ENCODE measurements around the gene C16orf90.
A peak's percentile ranks its signal among the peaks of the same experiment; 100 is the strongest.

C16orf90 gene

GRCh38 chr16:3467921-3468320 lies 27.4 kb downstream of the C16orf90 start:
- no peak overlapping the region for H3K4me3 ChIP-seq (ENCODE audit: low read depth, low read length)

- no peak overlapping the region for H3K4me3 ChIP-seq (ENCODE audit: low read depth, low read length)
These were observed 28.1 kb downstream of the C16orf90 start for GRCh38 chr16:3467182-3467581.

GRCh38 chr16:3465911-3466584 lies 29.2 kb downstream of the C16orf90 start:
- H3K4me3 ChIP-seq (ENCODE audit: low read depth, low read length) = no peak overlapping the region

- no peak overlapping the region for H3K4me3 ChIP-seq (ENCODE audit: low read depth, low read length)
These were observed 30.0 kb downstream of the C16orf90 start for GRCh38 chr16:3465301-3465700.

GRCh38 chr16:3461151-3461550 lies 34.1 kb downstream of the C16orf90 start:
- no peak overlapping the region for H3K4me3 ChIP-seq (ENCODE audit: low read depth, low read length)

GRCh38 chr16:3460585-3460984 lies 34.7 kb downstream of the C16orf90 start:
- no peak overlapping the region for H3K4me3 ChIP-seq (ENCODE audit: low read depth, low read length)

GRCh38 chr16:3460121-3460520 lies 35.2 kb downstream of the C16orf90 start:
- H3K4me3 ChIP-seq (ENCODE audit: low read depth, low read length) = no peak overlapping the region

GRCh38 chr16:3459401-3460090 lies 35.7 kb downstream of the C16orf90 start:
- H3K4me3 ChIP-seq (ENCODE audit: low read depth, low read length) = no peak overlapping the region

GRCh38 chr16:3458852-3459361 lies 36.4 kb downstream of the C16orf90 start:
- peak overlapping the region; percentile 92 for H3K4me3 ChIP-seq (ENCODE audit: low read depth, low read length)

GRCh38 chr16:3458278-3458851 lies 36.9 kb downstream of the C16orf90 start:
- peak overlapping the region; percentile 92 for H3K4me3 ChIP-seq (ENCODE audit: low read depth, low read length)

GRCh38 chr16:3457434-3458252 lies 37.6 kb downstream of the C16orf90 start:
- peak overlapping the region; percentile 92 for H3K4me3 ChIP-seq (ENCODE audit: low read depth, low read length)

GRCh38 chr16:3454631-3455147 lies 40.6 kb downstream of the C16orf90 start:
- no peak overlapping the region for H3K4me3 ChIP-seq (ENCODE audit: low read depth, low read length)

GRCh38 chr16:3454093-3454492 lies 41.2 kb downstream of the C16orf90 start:
- no peak overlapping the region for H3K4me3 ChIP-seq (ENCODE audit: low read depth, low read length)

- H3K4me3 ChIP-seq (ENCODE audit: low read depth, low read length) = peak overlapping the region; percentile 73
These were observed 51.3 kb downstream of the C16orf90 start for GRCh38 chr16:3444032-3444388.

Measured in iPS-11a (cell line).